Skin of body (tissue), 2 donors: ENCODE data around the gene RELCH. TPM values are rescaled to one million over a fixed set of nuclear protein-coding genes. Genes with fewer than 3 reads are reported as not detected.
"Not testable (repeated sequence)": the region's sequence is repeated elsewhere in the genome, so short reads cannot be mapped to it uniquely, and the experiment has no call there.

Source experiments
- DNase-seq: peaks from one replicate; lab custom pipeline; 2025; lab: John Stamatoyannopoulos, UW
- total RNA-seq: library from RNA; depleted of rRNA; stranded (reverse); fragments of >200 nt; gene quantifications from one replicate; pipeline ENCODE4 v1.2.3, GENCODE V29; 2014

Gene RELCH
- total RNA-seq: 39.7 TPM

GRCh38 chr18:62186774-62187542 is at the start of gene RELCH, which contains the start of gene PIGN:
TSS of gene RELCH (plus strand) at chr18:62187255. CDS start at chr18:62187506, 251 bp downstream.
TSS of gene PIGN (minus strand) at chr18:62187056. CDS start at chr18:62161353, 25,703 bp downstream.
- peak; percentile 98 for DNase-seq

- no peak for DNase-seq
Observed at GRCh38 chr18:62138461-62139235, 48.4 kb upstream of the RELCH start.

GRCh38 chr18:62140259-62140658 is 46.8 kb upstream of the RELCH start:
- DNase-seq: no peak

- DNase-seq: no peak
Observed at GRCh38 chr18:62144338-62144737, 42.7 kb upstream of the RELCH start.

- no peak for DNase-seq
Observed at GRCh38 chr18:62151068-62151771, 35.8 kb upstream of the RELCH start.

GRCh38 chr18:62152844-62153243 is 34.2 kb upstream of the RELCH start:
- DNase-seq: no peak

GRCh38 chr18:62157843-62158242 is 29.2 kb upstream of the RELCH start:
- DNase-seq: no peak

- no peak for DNase-seq
Observed at GRCh38 chr18:62164310-62164709, 22.7 kb upstream of the RELCH start.

GRCh38 chr18:62164855-62165487 is 22.1 kb upstream of the RELCH start:
- DNase-seq: no peak

- no peak for DNase-seq
Observed at GRCh38 chr18:62165583-62165982, 21.5 kb upstream of the RELCH start.

- not testable (repeated sequence) for DNase-seq
Observed at GRCh38 chr18:62166524-62166923, 20.5 kb upstream of the RELCH start.

GRCh38 chr18:62170857-62171256 is 16.2 kb upstream of the RELCH start:
- DNase-seq: no peak

- no peak for DNase-seq
Observed at GRCh38 chr18:62172298-62172697, 14.8 kb upstream of the RELCH start.

GRCh38 chr18:62175521-62175920 is 11.5 kb upstream of the RELCH start:
- DNase-seq: no peak

GRCh38 chr18:62177271-62177670 is 9.8 kb upstream of the RELCH start:
- DNase-seq: no peak

- no peak for DNase-seq
Observed at GRCh38 chr18:62179213-62179612, 7.8 kb upstream of the RELCH start.

- DNase-seq: no peak
Observed at GRCh38 chr18:62182220-62182619, 4.8 kb upstream of the RELCH start.

GRCh38 chr18:62183578-62184195 is 3.4 kb upstream of the RELCH start:
- DNase-seq: peak; percentile 40

GRCh38 chr18:62186499-62186773 is 619 bp upstream of the RELCH start:
- peak; percentile 45 for DNase-seq

GRCh38 chr18:62187543-62188510 is 772 bp downstream of the RELCH start:
- DNase-seq: no peak
